Astrocyte of the cerebellum (primary cell): ENCODE results near the gene PROSER2.
"Not testable (repeated sequence)": the region's sequence is repeated elsewhere in the genome, so short reads cannot be mapped to it uniquely, and the experiment has no call there.

Experiments used
- DNase-seq: peaks from one replicate; pipeline ENCODE4 v3.0.0-alpha.2; 2011; ENCODE audit warnings: low read depth
- H3K4me3 ChIP-seq: 2 replicates; pipeline ENCODE4 v1.5.1; 2011; ENCODE audit warnings: mild to moderate bottlenecking, low read depth, low read length, moderate library complexity
- in situ Hi-C: cut with HindIII; loops from 2 replicates; pipeline ENCODE4 v1.10.0; 2017; ENCODE audit warnings: low sequenced_read_pairs
- TF ChIP-seq, protein P1 (sequence below): IDR thresholded peaks from 2 replicates; pipeline ENCODE4 v1.5.1; 2012; ENCODE audit warnings: low read length, low read depth, moderate library complexity, mild to moderate bottlenecking; ENCODE audit errors: missing control alignments

PROSER2 gene

DNA sequence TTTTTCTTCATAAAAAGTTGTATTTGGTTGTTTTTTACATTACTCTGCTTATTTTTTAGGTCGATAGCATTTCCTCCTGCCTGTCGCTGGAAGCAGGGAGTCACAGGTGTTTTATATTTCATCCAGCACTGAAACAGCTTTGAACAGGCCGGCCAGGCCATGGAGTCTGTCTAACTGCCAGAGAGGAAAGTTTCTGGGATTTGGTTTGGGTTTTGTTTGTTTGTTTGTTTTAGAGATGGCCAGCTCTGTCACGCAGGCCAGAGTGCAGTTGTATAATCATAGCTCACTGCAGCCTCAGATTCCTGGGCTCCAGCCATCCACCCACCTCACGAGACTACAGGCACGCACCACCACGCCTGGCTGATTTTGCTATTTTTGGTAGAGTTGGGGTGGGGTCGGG, 23.4 kb downstream of the PROSER2 start:
- in situ Hi-C loops, result no loop called here
- TF ChIP-seq, protein P1, sequence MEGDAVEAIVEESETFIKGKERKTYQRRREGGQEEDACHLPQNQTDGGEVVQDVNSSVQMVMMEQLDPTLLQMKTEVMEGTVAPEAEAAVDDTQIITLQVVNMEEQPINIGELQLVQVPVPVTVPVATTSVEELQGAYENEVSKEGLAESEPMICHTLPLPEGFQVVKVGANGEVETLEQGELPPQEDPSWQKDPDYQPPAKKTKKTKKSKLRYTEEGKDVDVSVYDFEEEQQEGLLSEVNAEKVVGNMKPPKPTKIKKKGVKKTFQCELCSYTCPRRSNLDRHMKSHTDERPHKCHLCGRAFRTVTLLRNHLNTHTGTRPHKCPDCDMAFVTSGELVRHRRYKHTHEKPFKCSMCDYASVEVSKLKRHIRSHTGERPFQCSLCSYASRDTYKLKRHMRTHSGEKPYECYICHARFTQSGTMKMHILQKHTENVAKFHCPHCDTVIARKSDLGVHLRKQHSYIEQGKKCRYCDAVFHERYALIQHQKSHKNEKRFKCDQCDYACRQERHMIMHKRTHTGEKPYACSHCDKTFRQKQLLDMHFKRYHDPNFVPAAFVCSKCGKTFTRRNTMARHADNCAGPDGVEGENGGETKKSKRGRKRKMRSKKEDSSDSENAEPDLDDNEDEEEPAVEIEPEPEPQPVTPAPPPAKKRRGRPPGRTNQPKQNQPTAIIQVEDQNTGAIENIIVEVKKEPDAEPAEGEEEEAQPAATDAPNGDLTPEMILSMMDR, result no peak
- no peak overlapping the region for H3K4me3 ChIP-seq
- no peak for DNase-seq

DNA sequence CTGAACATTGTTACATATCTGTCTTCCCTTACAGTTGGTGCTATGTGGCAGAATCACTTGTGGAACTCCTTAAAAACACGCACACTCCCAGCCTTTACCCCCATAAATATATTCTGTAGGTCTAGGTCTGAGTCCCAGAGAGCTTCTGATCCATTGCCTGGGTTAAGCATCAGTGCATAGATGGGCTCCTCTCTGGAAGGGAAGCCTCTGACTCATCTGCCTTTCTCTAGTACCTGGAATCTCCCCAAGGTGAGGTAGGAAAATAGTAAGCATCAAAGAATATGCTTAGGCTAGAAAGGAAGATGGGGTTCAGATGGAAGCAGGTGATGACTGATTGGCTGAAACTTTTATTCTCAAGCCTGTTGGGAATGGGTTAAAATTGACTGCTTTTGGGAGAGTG, 26.1 kb downstream of the PROSER2 start:
- no peak for DNase-seq
- no peak overlapping the region for H3K4me3 ChIP-seq
- TF ChIP-seq, protein P1, result no peak
- in situ Hi-C loops, result no loop called here

DNA sequence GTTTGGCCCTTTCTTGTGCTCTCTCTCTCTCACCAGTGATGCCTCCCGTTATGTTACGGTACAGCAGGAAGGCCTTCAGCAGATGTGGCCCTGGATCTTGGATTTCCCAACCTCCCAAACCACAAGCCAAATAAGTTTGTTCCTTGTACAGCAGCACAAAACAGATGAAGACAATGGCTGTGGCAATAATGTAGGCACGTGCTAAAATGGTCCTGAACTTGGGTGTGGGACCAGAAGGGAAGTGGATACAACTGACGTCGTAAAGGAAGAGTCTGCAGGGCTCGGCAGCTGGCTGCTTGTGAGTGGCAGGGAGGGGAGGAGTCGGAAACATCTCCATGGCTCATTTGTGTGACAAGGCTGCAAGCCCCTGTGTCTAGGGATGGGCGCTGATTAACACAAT, 26.8 kb downstream of the PROSER2 start:
- DNase-seq, result no peak
- no peak overlapping the region for H3K4me3 ChIP-seq
- TF ChIP-seq, protein P1, result no peak
- in situ Hi-C loops, result no loop called here

DNA sequence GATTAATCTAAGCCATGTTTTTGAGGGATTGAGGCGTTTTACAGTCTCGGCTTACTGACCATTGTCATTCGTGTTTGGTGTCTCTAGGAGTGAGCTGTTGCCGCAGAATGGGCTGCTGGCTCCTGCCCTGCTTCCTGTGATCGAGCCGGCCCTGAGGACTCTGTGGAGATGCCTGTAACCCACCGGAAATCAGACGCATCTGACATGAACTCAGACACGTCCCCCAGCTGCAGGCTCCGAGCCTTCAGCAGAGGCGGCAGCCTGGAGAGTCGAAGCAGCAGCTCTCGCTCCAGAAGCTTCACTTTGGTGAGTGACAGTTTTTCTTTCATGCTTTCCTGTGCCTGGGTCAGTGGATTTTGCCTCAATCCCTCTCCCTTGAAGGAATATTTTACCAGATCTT, 28.8 kb downstream of the PROSER2 start:
- TF ChIP-seq, protein P1, result no peak
- in situ Hi-C loops, result no loop called here
- DNase-seq, result no peak
- H3K4me3 ChIP-seq, result no peak overlapping the region

DNA sequence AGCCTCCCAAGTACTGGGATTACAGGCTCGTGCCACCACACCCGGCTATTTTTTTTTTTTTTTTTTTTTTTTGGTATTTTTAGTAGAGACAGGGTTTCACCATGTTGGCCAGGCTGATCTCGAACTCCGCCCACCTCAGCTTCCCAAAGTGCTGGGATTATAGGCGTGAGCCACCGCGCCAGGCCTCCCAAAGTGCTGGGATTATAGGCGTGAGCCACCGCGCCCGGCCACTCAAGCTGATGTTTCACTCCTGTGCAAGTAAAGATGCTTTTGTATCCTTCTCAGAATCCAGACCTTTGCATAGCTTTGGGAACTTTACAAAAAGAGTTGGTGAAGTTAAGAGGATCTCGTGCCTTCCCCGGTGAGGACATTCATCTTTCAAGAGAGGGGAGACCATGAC, 29.5 kb downstream of the PROSER2 start:
- H3K4me3 ChIP-seq, DNase-seq, in situ Hi-C loops: not testable (repeated sequence)

DNA sequence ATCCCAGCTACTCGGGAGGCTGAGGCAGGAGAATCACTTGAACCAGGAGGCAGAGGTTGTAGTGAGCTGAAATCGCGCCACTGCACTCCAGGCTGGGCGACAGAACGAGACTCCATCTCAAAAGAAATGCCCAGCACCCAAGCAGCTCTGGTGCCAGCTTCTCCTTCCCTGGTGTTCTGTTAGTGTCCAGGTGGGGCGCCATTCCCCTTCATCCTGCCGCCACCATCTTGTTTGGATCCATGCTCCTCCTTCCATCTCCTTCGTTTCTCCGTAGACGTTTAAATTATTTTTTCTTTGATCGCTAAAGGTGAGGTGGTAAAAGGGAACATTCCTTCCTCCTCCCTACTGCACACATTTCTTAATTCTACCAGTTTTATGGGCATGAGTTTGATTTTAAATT, 30.3 kb downstream of the PROSER2 start:
- DNase-seq, result no peak
- in situ Hi-C loops, result no loop called here
- H3K4me3 ChIP-seq, result no peak overlapping the region
- TF ChIP-seq, protein P1, result no peak

DNA sequence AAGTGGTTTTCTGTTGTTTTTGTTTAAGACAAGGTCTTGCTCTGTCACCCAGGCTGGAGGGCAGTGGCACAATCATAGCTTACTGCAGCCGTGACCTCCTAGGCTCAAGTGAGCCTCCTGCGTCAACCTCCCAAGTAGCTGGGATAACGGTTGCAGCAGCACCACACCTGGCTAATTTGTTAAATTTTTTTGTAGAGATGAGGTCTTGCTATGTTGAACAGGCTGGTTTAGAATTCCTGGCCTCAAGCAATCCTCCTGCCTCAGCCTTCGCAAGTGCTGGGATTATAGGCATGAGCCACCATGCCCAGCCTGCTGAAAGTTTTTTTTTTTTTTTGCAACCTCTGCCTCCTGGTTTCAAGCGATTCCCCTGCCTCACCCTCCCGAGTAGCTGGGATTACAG, 31.1 kb downstream of the PROSER2 start:
- H3K4me3 ChIP-seq, result no peak overlapping the region
- in situ Hi-C loops, result no loop called here
- DNase-seq, result no peak
- TF ChIP-seq, protein P1, result no peak
